ENCODE measurements around the gene CTNNA3.

CTNNA3 gene

DNA sequence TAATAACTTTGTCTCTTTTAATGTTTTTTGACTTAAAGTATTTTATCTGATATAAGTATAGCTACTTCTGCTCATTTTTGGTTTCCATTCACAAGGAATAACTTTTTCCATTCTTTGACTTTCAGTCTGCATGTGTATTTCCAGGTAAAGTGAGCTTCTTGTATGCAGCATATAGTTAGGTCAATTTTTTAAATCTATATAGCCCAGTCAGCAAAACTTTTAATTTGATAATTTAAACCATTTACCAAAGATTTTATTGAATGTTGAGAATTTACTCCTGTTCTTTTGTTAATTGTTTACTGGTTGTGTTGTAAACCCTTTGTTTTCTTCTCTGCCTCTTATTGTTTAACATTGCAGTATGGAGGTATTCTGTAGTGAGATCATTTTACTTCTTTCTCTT is 1467.1 kb downstream of the CTNNA3 start:
- no peak for DNase-seq (ENCODE audit: low spot score)

- DNase-seq (ENCODE audit: low spot score): no peak
Measured at GRCh38 chr10:66223656-66224055, 1472.3 kb downstream of the CTNNA3 start.

- no peak for DNase-seq (ENCODE audit: low spot score)
Measured at GRCh38 chr10:66222462-66223046, 1473.4 kb downstream of the CTNNA3 start.

- no peak for DNase-seq (ENCODE audit: low spot score)
Measured at GRCh38 chr10:66218981-66219587, 1476.9 kb downstream of the CTNNA3 start.

- no peak for DNase-seq (ENCODE audit: low spot score)
Measured at GRCh38 chr10:66218289-66218688, 1477.7 kb downstream of the CTNNA3 start.

DNA sequence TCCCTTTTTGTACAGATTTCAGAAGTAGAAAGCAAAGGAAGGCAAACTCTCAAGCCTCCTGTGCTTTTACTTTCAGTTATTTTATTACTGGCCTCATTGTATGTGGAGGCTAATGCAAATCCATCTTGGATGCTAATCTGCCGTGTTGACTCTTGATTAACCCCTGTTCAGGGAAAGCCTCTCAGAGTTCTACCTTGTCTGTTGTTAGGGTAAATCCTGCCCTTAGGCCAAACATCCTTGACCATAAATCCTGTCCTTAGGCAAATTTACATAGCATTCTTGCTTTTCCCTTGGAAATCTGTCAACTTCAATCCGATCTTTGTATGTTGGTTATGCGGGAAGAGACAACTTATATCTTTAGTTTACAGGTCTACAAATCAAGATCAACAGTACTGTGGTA is 1480.1 kb downstream of the CTNNA3 start:
- DNase-seq (ENCODE audit: low spot score): no peak

GRCh38 chr10:66214721-66215404 is 1481.1 kb downstream of the CTNNA3 start:
- DNase-seq (ENCODE audit: low spot score): no peak

- no peak for DNase-seq (ENCODE audit: low spot score)
Measured at GRCh38 chr10:66209025-66209424, 1487.0 kb downstream of the CTNNA3 start.

GRCh38 chr10:66204838-66205237 is 1491.2 kb downstream of the CTNNA3 start:
- DNase-seq (ENCODE audit: low spot score): no peak

- no peak for DNase-seq (ENCODE audit: low spot score)
Measured at GRCh38 chr10:66202101-66202500, 1493.9 kb downstream of the CTNNA3 start.

DNA sequence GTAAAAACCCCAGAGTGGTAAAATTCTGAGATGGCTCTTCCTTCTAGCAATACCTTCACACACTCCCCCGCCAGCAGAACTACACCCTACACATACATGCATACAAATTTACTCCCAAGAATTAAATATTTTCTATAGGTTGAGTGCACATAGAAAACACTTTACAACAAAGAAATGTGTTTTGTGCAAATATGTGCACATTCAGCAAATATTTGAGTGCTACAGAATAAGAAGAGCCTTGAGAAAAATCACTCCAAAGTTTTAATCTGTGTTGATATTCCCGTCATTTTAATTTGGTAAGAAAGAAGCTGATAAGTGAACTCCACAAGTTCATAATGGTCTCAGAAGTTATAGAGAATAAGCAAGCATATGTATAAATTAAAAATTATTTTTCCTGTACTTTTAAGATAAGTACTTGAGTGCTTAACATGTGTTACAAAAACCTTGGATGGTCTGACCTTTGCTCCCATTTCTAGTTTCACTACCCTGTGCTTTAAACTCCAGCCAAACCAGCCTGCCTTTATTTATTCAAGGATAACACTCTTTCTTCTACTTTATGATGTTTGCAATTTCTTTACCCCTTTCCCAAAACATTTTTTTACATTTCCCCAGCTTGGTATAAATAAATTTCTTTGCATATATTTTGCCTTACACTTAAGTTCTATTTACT is 1503.7 kb downstream of the CTNNA3 start:
- no peak for DNase-seq (ENCODE audit: low spot score)

- DNase-seq (ENCODE audit: low spot score): no peak
Measured at GRCh38 chr10:66190413-66190812, 1505.6 kb downstream of the CTNNA3 start.

- DNase-seq (ENCODE audit: low spot score): no peak
Measured at GRCh38 chr10:66189271-66189670, 1506.7 kb downstream of the CTNNA3 start.

DNA sequence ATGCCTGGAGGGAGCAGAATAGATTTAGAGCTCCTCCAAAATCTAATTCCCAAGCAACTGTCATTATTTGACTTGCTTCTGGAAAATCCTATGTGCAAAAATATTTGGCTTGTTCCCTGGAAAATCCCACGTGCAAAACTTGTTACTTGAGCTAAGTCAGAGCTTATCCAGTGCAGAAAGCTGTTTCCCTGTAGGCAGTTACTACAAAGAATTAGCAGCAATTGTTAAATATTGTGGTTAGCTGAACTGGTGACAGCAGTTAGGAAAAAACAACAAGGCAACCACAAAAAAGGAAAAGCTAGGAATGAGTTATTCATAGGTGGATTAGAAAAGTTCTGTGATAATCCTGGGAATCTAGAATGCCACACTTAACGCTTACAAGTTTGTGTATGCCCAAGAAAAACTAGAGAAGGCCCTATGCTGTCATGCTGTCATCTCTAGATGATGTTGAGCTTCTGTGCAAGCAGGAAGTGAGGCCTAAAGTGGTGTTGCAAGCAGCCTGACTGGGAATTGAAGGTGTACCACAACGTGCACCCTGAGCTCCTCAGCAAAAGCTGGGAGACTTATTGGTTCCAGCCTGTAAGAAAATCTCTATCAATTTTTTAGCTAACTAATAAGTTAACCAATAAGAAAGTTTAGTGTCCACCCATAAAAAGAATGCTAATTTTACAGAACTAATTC is 1508.8 kb downstream of the CTNNA3 start:
- no peak for DNase-seq (ENCODE audit: low spot score)

DNA sequence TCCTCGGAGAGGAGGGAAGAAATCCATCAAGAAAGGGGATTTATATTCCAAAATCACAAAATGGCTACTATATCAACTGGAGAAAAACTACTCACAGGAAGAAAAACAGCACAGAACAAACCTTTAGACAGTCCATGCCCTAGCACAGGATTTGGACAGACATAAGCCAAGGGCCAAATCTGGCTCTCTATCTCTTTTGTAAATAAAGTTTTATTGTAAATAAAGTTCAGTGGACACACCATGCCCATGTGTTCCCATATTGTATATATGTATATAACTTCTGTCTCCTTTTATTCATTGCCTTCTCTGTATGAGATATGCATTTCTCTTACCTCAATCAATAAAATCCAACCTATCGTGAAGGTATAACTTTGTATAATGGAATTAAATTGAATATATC is 1513.0 kb downstream of the CTNNA3 start:
- DNase-seq (ENCODE audit: low spot score): no peak

- DNase-seq (ENCODE audit: low spot score): peak; percentile 66
Measured at GRCh38 chr10:66180581-66181318, 1515.2 kb downstream of the CTNNA3 start.

GRCh38 chr10:66180021-66180420 is 1516.0 kb downstream of the CTNNA3 start:
- no peak for DNase-seq (ENCODE audit: low spot score)

GRCh38 chr10:66176772-66177171 is 1519.2 kb downstream of the CTNNA3 start:
- DNase-seq (ENCODE audit: low spot score): no peak

DNA sequence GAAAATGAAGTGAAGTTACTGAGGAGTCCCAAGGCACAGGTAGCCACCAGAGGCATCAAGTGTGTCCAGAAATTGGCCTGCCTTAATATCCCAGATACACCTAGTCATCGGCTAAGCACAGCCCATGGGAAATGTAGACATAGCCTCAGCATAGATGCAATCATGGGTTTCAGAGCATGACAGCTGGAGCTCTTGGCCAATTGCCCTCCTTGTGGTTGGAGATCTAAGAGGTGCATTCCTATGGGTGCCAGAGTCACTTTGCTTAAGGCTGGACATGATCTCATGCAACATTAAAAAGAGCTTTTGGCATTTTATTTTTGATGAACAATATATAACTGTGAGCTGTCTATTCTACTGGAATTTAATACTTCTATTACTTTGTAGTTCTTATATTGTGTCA is 1528.2 kb downstream of the CTNNA3 start:
- DNase-seq (ENCODE audit: low spot score): no peak

GRCh38 chr10:66162560-66163143 is 1533.3 kb downstream of the CTNNA3 start:
- DNase-seq (ENCODE audit: low spot score): no peak

DNA sequence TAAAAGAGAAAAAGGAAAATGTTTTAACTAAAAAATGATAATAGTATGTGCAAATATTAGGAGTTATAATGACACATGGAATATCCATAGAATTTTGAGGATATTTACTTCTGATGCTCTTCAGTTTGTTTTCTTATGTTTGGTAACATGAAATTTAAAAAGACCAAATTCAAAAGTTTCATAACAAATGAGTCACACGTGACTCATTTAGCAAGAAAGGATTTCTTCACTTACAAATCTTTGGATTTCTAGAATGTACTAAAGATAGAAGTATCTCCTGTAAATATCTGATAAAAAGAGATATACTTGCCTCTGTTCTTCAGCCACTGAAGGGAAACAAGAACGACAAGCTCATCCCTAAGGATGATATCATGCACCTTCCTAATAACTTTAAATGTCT is 1544.6 kb downstream of the CTNNA3 start:
- no peak for DNase-seq (ENCODE audit: low spot score)

All from SK-N-DZ (cell line).